Adrenal gland (tissue), 12 donors: ENCODE results near the gene UBALD2. TPM values are rescaled to one million over a fixed set of nuclear protein-coding genes. Genes with fewer than 3 reads are reported as not detected.

Experiments used
- DNase-seq, 7 donors: peaks; one replicate each; pipeline ENCODE4 v3.0.0-alpha.2; 2019 to 2020
- H3K27ac ChIP-seq, 5 donors: fragments of 200-600 bp; sonication (generic) in 4 of 5; 1 replicate in 3 of 5; 2 replicates in 2 of 5; pipeline versions ENCODE4 v1.5.1 to v1.8.0; 2016 to 2020; ENCODE audit warnings: mild to moderate bottlenecking in 1 of 5
- H3K27me3 ChIP-seq: fragments of 200-600 bp; 2 replicates; pipeline ENCODE4 v1.8.0; 2021
- H3K36me3 ChIP-seq, 2 donors: fragments of 200-600 bp; replicated peaks in 1 of 2; 1 replicate in 1 of 2; 2 replicates in 1 of 2; pipeline versions ENCODE4 v1.5.1 to v1.8.0; 2018 to 2022
- H3K4me1 ChIP-seq, 2 donors: fragments of 200-600 bp; replicated peaks in 1 of 2; 1 replicate in 1 of 2; 2 replicates in 1 of 2; pipeline versions ENCODE4 v1.5.1 to v1.8.0; 2018 to 2021
- H3K4me3 ChIP-seq, 4 donors: fragments of 200-600 bp; sonication (generic) in 3 of 4; one replicate each; pipeline ENCODE4 v1.5.1; 2016 to 2018
- H3K9me3 ChIP-seq, 3 donors: fragments of 200-600 bp; sonication (generic) in 1 of 3; replicated peaks in 1 of 3; 1 replicate in 2 of 3; 2 replicates in 1 of 3; pipeline versions ENCODE4 v1.5.1 to v1.8.0; 2016 to 2021
- CTCF ChIP-seq, 6 experiments: fragments of 450-650 bp in 4 of 6; fragments of 200-600 bp in 2 of 6; sonication (generic) in 1 of 6; IDR thresholded peaks; 1 replicate in 5 of 6; 2 replicates in 1 of 6; pipeline versions ENCODE4 v1.5.1 to v1.8.0; 2016 to 2021; ENCODE audit warnings: antibody characterized with exemption in 6 of 6, mild to moderate bottlenecking in 2 of 6, moderate library complexity in 1 of 6
- POLR2A ChIP-seq, 2 donors: fragments of 450-650 bp; IDR thresholded peaks; one replicate each; pipeline ENCODE4 v1.6.1; 2017; ENCODE audit warnings: antibody characterized with exemption in 2 of 2, mild to moderate bottlenecking in 2 of 2, moderate library complexity in 1 of 2
- WGBS, 4 donors: extraction: QIAGEN DNeasy Blood & Tissue Kit in 2 of 4; methylation state at CpG; one replicate each; pipeline versions ENCODE4 v1.1.5 to v1.1.7; 2013 to 2017; 5-methylcytosine and 5-hydroxymethylcytosine counted together
- intact Hi-C, 2 donors: fragments of 100-400 bp; cut with DNase I; formaldehyde crosslinking; loops; one replicate each; pipeline versions ENCODE4 v1.14.1 to v1.15.0; 2022 to 2023
- polyA plus RNA-seq, 3 donors: library from polyadenylated mRNA; stranded (reverse); fragments of 200-250 nt in 2 of 3; fragments of 350-450 nt in 1 of 3; fragmentation: Illumina TruSeq in 1 of 3; extraction: RNeasy Lipid Tissue Mini Kit (QIAGEN cat#74804) in 1 of 3; gene quantifications; one replicate each; pipeline ENCODE4 v1.2.3, GENCODE V29; 2013 to 2014
- total RNA-seq, 9 donors: library from RNA; depleted of rRNA in 4 of 9; stranded (reverse); fragments of >200 nt in 4 of 9; fragments of 120-200 nt in 1 of 9; fragmentation: NEBNext Ultra II Directional in 1 of 9; extraction: Animal tissue kit (Norgen Biotek cat#: 25700) in 1 of 9; gene quantifications; one replicate each; pipeline versions ENCODE4 v1.1.0 to v1.2.4, GENCODE V29; 2013 to 2023
- donor health status: healthy with polysubstance abuse.
- donor health status: Bipolar disorder and iron deficiency.
- donor health status: DM: yes; HTN: yes; CAD: no.
- donor health status: DM: no; HTN: no; CAD: no.
- donor health status: DM: no; HTN: no; CAD: no.
- donor health status: DM: yes; HTN: yes; CAD: no.

Gene UBALD2
- total and polyA plus RNA-seq, 12 donors, result 5.2 to 71.2 (median 14.3) TPM

GRCh38 chr17:76278952-76279741, 14.0 kb downstream of the UBALD2 start:
- Histone ChIP-seq H3K27ac (no peak overlapping the region), H3K4me3 (no peak overlapping the region), H3K4me1 (peaks cover 0 to 5% of the 10 kb centered on the region in 2 donors), H3K36me3 (no peaks in the 10 kb centered on the region), H3K27me3 (no peaks in the 10 kb centered on the region), H3K9me3 (no peaks in the 10 kb centered on the region)
- TF ChIP-seq POLR2A (IDR thresholded peaks at IDR 0.05) (no peak), CTCF (IDR thresholded peaks at IDR 0.05) (peak; percentile 89 to 99 (median 94))
- 56 to 70% (median 60%) methylated on average over 20 to 28 of the region's 28 CpGs for WGBS, 4 donors
- intact Hi-C loops, result loop anchor here (2.0 kb wide), 2 partner anchors 156 to 158 kb away; no protein-coding TSS in a partner anchor
- DNase-seq, result peak; percentile 84 to 95 (median 90)

GRCh38 chr17:76279742-76280287, 14.7 kb downstream of the UBALD2 start:
- H3K36me3 ChIP-seq, result no peaks in the 10 kb centered on the region
- H3K4me3 ChIP-seq, result no peak overlapping the region
- H3K27me3 ChIP-seq, result no peaks in the 10 kb centered on the region
- DNase-seq, result no peak
- H3K27ac ChIP-seq, result no peak overlapping the region
- no peaks in the 10 kb centered on the region for H3K9me3 ChIP-seq
- TF ChIP-seq POLR2A (IDR thresholded peaks at IDR 0.05) (no peak), CTCF (IDR thresholded peaks at IDR 0.05) (no peak)
- WGBS, 4 donors, result 73 to 82% (median 79%) methylated on average over 8 to 15 of the region's 15 CpGs
- peaks cover 0 to 5% of the 10 kb centered on the region in 2 donors for H3K4me1 ChIP-seq
- intact Hi-C loops, result loop anchor here (2.0 kb wide), 2 partner anchors 157 to 159 kb away; no protein-coding TSS in a partner anchor

GRCh38 chr17:76280650-76281049, 15.5 kb downstream of the UBALD2 start:
- WGBS, 4 donors, result 75 to 92% (median 88%) methylated on average over 12 to 15 of the region's 15 CpGs

More at GRCh38 chr17:76280650-76281049, 15.5 kb downstream of the UBALD2 start:
- TF ChIP-seq CTCF (IDR thresholded peaks at IDR 0.05), result no peak
- TF ChIP-seq POLR2A (IDR thresholded peaks at IDR 0.05), result no peak
- H3K4me3 ChIP-seq, result no peak overlapping the region
- H3K9me3 ChIP-seq, result no peaks in the 10 kb centered on the region
- no peaks in the 10 kb centered on the region for H3K27me3 ChIP-seq
- H3K36me3 ChIP-seq, result no peaks in the 10 kb centered on the region
- intact Hi-C loops, result no loop called here
- no peak overlapping the region for H3K27ac ChIP-seq
- peaks cover 0 to 5% of the 10 kb centered on the region in 2 donors for H3K4me1 ChIP-seq
- no peak for DNase-seq
